T-helper 2 cell treated with Interferon-gamma antibody and Interleukin-4, amounts not matched to agents 5 μg/mL and 100 μg/mL, for 36 hours (primary cell): ENCODE measurements around the gene CLEC4G.

Source experiments
- DNase-seq: peaks from one replicate; pipeline ENCODE4 v3.0.0; 2021; ENCODE audit warnings: low spot score
- H3K27ac Mint-ChIP-seq: one replicate; pipeline ENCODE4 v1.8.0; 2021; ENCODE audit warnings: mild to moderate bottlenecking, mixed read lengths
- H3K27me3 Mint-ChIP-seq: one replicate; pipeline ENCODE4 v1.8.0; 2021; ENCODE audit warnings: low read depth, mixed read lengths
- H3K36me3 Mint-ChIP-seq: one replicate; pipeline ENCODE4 v1.8.0; 2021; ENCODE audit warnings: low read depth, mixed read lengths
- H3K4me1 Mint-ChIP-seq: one replicate; pipeline ENCODE4 v1.8.0; 2021; ENCODE audit warnings: low read depth, mixed read lengths
- H3K4me3 Mint-ChIP-seq: one replicate; pipeline ENCODE4 v1.8.0; 2022; ENCODE audit warnings: mild to moderate bottlenecking, moderate library complexity, mixed read lengths
- H3K9me3 Mint-ChIP-seq: one replicate; pipeline ENCODE4 v1.8.0; 2021; ENCODE audit warnings: mixed read lengths

The CLEC4G gene

DNA sequence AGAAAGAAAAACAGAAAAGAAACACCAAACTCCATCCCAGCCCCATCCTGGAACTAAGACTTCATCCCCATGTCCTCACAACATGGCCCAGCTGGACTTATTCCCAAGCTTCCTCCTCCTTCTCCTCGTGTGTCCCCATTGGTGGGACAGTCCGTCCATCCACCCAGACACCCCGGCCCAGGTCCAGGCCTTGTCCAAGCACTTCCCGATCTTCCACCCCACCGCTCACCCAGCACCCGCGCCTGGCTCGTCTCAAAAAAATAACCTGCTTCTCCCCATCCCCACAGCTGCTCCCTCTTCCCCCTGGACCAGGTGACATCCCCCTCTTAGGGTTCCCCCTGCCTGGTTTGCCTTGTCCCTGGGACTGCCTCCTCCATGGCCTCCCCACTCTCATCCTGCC, 28.6 kb downstream of the CLEC4G start:
- Mint-ChIP-seq H3K27me3 (peaks cover 8% of the 10 kb centered on the region), H3K4me3 (no peak overlapping the region), H3K36me3 (no peaks in the 10 kb centered on the region), H3K27ac (no peak overlapping the region), H3K9me3 (no peaks in the 10 kb centered on the region), H3K4me1 (peaks cover 26% of the 10 kb centered on the region)
- DNase-seq, result no peak

DNA sequence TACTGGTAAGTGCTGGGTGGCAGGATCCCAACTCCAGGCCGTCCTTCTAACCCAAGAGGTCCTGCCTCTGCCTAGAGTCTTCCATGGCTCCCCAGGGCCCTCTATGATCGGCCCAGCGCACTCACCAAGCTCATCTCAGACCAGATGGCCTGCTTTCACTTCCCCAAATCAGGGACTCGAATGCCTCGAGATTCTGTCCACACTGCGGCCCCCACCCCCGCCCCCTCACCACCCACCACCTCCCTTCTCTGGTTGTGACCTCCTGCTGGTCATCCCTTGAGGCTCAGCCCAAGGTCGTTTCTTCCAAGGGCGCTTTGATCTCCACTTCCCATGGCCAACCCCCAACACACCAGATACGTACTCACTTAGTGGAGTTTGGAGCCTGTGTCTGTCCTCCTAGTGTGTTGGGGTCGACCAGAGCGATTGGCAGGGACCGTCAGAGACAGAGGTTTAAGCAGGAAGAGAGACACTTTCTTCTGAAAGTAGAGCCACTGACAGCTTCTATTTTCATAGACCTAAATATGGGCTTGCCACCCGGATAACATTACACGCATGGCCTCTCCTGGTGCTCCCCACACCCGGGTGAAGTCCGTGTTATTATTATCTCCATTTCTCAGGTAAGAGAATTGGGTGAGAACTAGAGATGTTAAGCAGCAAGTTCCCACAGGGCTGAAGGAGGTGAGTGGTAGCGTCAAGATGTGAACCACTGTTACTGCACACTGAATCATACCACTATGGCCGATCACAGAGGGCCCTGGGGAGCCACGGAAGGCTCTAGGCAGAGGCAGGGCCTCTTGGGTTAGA, 30.1 kb downstream of the CLEC4G start, which contains the start of gene FCER2:
FCER2 (minus strand) TSS at position 478 of the 804 bp plus-strand sequence. CDS start 2,371 bp downstream, outside the sequence.
- H3K36me3 Mint-ChIP-seq, result no peaks in the 10 kb centered on the region
- no peak for DNase-seq
- peaks cover 8% of the 10 kb centered on the region for H3K27me3 Mint-ChIP-seq
- peaks cover 22% of the 10 kb centered on the region for H3K4me1 Mint-ChIP-seq
- H3K9me3 Mint-ChIP-seq, result no peaks in the 10 kb centered on the region
- no peak within 1 kb of the TSS for H3K4me3 Mint-ChIP-seq
- H3K27ac Mint-ChIP-seq, result no peak within 1 kb of the TSS

DNA sequence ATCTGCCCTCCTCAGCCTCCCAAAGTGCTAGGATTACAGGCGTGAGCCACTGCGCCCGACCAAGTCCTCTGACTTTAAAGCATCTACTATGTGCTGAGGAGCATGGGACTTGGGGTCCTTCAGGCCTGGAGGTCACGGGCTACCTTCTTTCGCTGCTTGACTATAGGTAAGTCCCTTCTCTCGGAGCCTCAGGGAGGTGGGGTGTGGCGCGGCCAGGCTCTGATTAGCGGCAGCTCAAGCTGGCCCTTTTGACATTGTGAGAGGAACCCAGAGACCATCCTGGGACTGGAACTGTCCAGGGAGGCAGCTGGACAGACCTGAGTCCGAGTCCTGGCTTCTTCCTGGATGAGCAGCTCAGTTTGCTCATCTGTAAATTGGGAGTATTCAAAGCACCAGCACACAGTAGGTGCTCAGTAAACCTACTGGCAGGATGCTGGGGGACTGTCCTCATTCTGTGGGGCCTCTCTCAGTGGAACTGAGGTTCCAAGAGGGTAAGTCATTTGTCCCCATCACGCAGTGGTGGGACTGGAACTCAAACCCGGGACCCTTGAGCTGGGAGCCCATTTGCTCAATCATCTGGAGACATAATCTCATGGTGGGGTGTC, 30.8 kb downstream of the CLEC4G start:
- Mint-ChIP-seq H3K9me3 (no peaks in the 10 kb centered on the region), H3K36me3 (no peaks in the 10 kb centered on the region), H3K4me1 (peaks cover 15% of the 10 kb centered on the region), H3K4me3 (no peak overlapping the region), H3K27ac (no peak overlapping the region), H3K27me3 (peaks cover 11% of the 10 kb centered on the region)
- DNase-seq, result no peak

DNA sequence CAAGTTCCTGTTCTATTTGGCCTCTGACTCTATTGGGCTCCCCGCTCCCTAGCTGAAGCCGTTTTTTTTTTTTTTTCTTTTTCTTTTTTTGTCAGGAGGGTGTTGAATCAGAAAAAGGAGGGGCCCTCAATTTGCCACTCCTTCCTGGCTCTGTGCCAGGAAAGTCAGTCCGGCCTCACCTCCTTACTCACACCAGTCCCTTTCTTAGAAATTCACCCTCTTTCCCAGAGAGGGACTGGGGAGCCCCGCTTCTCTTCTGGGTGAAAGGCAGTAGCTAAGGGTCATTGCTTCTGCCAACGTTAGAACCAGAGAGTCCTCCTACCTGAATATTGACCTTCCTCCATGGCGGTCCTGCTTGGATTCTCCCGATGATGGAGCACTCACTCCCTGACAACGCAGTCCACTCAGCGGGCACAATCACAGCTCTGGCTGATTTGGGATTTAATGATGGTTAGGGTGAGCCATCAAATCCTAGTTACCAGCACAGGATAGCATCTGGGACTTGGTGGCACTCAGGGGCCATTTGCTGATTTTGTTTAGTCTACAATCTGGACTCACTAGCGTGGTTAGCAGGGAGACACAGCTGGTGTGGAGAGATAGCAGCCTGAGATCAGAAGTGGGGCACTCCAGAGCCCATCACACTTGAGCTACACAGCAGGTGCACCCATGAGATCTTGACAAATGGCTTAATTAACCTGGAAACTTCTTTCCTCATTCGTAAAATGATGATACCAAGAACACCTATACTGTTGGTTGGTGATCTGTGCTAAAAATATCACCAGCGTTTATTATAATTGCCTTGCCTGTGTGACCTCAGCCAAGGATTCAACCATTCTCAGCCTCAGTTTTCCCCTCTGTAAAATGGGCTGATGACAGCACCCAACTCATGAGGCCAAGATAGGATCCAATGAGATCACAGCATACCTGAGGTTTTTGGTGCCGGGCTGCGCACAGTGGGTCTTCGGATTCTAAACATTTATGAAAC, 32.2 kb downstream of the CLEC4G start:
- peak; percentile 25 for DNase-seq
- H3K9me3 Mint-ChIP-seq, result no peaks in the 10 kb centered on the region
- H3K36me3 Mint-ChIP-seq, result no peaks in the 10 kb centered on the region
- H3K4me3 Mint-ChIP-seq, result no peak overlapping the region
- peaks cover 11% of the 10 kb centered on the region for H3K27me3 Mint-ChIP-seq
- H3K4me1 Mint-ChIP-seq, result peaks cover 9% of the 10 kb centered on the region
- H3K27ac Mint-ChIP-seq, result no peak overlapping the region

DNA sequence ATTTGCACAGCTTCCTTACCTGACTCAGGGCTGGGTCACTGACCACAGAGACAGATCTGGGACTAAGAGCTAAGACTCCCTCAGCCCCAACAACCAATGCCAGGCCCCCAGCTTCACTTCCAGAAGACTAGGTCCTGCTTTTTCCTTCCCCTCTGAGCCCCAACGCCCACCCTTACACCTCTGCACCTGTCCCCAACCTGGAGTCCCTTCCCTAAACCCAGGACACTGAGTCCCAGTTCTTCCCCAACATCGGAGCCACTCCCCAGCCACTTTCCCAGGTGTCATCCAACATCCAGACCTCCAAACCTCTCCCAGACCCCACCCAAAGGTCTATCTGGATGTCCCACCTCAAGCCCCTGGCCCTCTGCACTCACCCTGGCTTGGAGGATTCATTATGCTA, 32.9 kb downstream of the CLEC4G start:
- Mint-ChIP-seq H3K4me3 (no peak overlapping the region), H3K4me1 (peaks cover 9% of the 10 kb centered on the region), H3K27me3 (peaks cover 11% of the 10 kb centered on the region), H3K36me3 (no peaks in the 10 kb centered on the region), H3K9me3 (no peaks in the 10 kb centered on the region), H3K27ac (no peak overlapping the region)
- DNase-seq, result no peak

DNA sequence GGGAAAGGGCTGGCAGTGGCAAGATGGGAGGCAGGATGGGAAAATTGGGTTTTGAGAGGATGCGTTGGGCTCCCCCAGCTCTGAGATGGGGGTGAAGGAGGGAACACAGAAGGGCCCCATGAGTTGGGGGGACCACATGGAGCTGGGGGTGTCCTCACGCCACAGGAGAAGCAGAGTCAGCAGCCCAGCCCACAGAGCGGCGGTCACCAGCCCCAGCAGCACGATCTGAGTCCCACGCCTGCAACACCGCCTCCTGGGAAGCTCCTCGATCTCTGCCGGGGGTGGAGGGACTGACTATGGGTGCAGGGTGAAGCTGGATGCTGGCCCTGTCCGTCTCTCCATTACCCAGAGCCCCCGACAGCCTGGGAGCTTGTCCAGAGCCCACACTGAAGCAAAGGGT, 33.3 kb downstream of the CLEC4G start:
- Mint-ChIP-seq H3K27ac (no peak overlapping the region), H3K36me3 (no peaks in the 10 kb centered on the region), H3K9me3 (no peaks in the 10 kb centered on the region), H3K4me3 (no peak overlapping the region), H3K4me1 (peaks cover 9% of the 10 kb centered on the region), H3K27me3 (peaks cover 11% of the 10 kb centered on the region)
- no peak for DNase-seq

DNA sequence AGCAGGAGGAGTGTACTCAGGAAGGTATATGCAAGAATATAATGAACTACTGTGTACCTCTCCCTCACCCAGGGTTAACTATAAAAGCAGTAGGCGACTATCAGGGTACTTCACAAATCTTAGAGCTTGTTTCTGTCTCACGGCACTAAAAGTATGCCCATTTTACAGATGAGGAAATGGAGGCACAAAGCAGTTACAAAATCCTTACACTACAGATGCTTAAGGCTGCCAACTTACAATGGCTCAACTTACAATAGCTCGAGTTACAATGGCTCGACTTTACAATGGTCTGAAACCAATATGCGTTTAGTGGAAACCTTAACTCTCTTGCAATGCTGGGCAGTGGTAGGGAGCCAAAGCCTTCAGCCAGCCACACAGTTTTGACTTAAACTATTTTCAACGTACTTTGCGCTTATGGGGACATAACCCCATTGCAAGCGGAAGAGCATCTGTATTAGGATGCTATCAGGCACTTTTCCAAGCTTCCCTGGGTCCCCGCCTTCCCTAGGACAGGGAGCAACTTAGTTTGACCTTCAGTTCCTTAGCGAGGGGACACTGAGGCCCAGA, 34.1 kb downstream of the CLEC4G start:
- Mint-ChIP-seq H3K27me3 (peaks cover 11% of the 10 kb centered on the region), H3K36me3 (no peaks in the 10 kb centered on the region), H3K27ac (no peak overlapping the region), H3K4me3 (no peak overlapping the region), H3K9me3 (no peaks in the 10 kb centered on the region), H3K4me1 (peaks cover 9% of the 10 kb centered on the region)
- no peak for DNase-seq

DNA sequence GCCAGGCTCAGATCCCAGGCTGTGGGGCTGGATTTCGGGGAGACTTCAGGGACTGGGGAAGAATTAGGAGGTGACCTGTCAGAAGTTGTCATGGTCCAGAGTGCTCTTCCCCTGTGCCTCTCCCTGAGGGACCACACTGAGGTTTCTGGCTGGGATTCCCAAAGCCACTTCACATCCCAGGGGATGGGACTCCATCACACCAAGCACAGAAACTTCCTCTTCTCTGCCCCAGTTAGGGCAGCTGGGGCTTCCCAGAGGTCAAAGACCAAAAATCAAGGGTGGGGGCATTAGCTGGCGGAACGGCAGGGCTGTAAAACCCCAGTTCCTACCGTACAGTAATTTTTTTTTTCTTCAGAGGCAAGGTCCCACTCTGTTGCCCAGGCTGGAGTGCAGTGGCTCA, 37.4 kb downstream of the CLEC4G start:
- Mint-ChIP-seq H3K27ac (no peak overlapping the region), H3K4me1 (peaks cover 6% of the 10 kb centered on the region), H3K27me3 (peaks cover 6% of the 10 kb centered on the region), H3K9me3 (no peaks in the 10 kb centered on the region), H3K36me3 (no peaks in the 10 kb centered on the region), H3K4me3 (no peak overlapping the region)
- no peak for DNase-seq

DNA sequence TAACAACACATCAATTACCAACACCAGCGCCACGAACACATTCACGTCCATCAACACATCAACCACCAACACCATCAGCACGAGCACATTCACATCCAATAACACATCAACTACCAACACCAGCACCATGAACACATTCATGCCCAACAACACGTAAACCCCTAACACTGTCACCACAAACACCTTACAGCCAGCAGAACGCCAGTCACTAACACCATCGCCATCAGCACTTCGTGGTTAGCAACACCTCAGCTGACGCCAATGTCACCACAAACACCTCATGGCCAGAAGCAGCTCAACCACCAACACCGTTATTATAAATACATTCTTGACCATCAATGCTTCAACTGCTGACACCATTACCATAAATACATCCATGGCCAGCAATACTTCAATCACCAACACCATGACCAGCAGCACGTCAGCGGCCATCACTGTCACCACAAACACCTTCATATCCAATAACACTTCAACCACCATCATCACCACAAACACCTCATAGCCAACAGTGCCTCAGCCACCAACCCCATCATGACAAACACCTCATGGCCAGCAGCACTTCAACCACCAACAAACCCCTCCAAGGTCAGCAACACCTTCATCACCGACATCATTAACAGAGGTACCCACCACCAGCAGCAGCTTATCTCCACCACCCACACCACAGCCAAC, 39.4 kb downstream of the CLEC4G start:
- H3K4me3 Mint-ChIP-seq, result no peak overlapping the region
- DNase-seq, result no peak
- H3K27ac Mint-ChIP-seq, result no peak overlapping the region
- H3K9me3 Mint-ChIP-seq, result no peaks in the 10 kb centered on the region
- peaks cover 3% of the 10 kb centered on the region for H3K27me3 Mint-ChIP-seq
- no peaks in the 10 kb centered on the region for H3K36me3 Mint-ChIP-seq
- H3K4me1 Mint-ChIP-seq, result no peaks in the 10 kb centered on the region

DNA sequence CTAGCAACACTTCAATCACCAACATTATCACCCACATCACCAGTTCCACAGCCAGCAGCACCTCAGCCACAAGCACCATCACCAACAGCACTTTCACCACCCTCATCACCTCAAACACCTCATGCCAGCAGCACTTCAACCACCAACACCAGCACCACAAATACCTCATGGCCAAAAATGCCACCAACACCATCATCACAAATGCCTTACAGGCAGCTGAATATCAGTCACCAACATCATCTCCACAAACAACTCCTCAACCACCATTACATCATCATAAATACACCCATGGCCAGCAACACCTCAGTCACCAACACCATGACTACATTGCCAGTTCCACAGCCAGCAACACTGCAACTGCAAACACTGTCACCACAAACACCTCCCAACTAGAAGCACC, 40.4 kb downstream of the CLEC4G start:
- no peak for DNase-seq

DNA sequence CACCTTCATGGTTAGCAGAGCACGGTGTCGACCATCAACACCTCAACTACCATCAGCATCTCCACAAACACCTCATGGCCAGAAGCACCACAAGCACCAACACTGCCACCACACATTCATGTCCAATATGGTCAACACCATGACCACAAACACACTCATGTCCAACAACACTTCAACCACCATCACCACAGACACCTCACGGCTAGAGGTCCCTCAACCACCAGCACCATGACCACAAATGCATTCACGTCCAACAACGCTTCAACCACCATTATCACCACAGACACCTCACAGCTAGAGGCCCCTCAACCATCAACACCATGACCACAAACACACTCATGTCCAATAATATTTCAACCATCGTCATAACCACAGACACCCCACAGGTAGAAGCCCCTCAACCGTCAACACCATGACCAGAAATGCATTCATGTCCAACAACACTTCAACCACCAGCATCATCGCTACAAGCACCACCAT, 41.1 kb downstream of the CLEC4G start:
- Mint-ChIP-seq H3K27ac (no peak overlapping the region), H3K4me3 (no peak overlapping the region), H3K27me3 (no peaks in the 10 kb centered on the region), H3K4me1 (no peaks in the 10 kb centered on the region), H3K36me3 (no peaks in the 10 kb centered on the region), H3K9me3 (no peaks in the 10 kb centered on the region)
- DNase-seq, result no peak

More for the DNA sequence above, 40.4 kb downstream of the CLEC4G start:
- no peaks in the 10 kb centered on the region for H3K4me1 Mint-ChIP-seq
- peaks cover under 1% of the 10 kb centered on the region for H3K27me3 Mint-ChIP-seq
- H3K36me3 Mint-ChIP-seq, result no peaks in the 10 kb centered on the region
- no peaks in the 10 kb centered on the region for H3K9me3 Mint-ChIP-seq
- H3K27ac Mint-ChIP-seq, result no peak overlapping the region
- H3K4me3 Mint-ChIP-seq, result no peak overlapping the region

DNA sequence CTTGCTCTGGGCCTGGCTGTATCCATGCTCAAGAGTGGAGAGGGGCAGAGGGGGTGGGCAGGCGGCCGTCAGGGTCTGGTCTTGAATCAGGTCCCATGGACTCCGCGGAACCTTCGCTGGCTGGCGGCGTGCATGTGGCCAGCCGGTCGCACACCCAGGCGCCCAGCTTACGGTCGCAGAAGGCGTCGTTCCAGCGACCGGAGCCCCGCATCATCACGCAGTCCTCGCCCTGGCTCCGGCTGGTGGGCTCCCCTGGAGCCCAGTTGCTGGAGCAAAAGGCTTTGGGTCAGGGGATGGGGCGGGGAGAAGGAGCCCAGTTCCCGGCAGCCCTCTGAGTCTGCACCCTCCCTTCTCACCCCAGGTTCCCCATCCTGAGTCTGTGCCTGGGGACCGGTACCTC, 42.7 kb downstream of the CLEC4G start:
- Mint-ChIP-seq H3K27me3 (no peaks in the 10 kb centered on the region), H3K36me3 (peaks cover 3% of the 10 kb centered on the region), H3K9me3 (no peaks in the 10 kb centered on the region), H3K27ac (no peak overlapping the region), H3K4me3 (no peak overlapping the region), H3K4me1 (no peaks in the 10 kb centered on the region)
- no peak for DNase-seq

DNA sequence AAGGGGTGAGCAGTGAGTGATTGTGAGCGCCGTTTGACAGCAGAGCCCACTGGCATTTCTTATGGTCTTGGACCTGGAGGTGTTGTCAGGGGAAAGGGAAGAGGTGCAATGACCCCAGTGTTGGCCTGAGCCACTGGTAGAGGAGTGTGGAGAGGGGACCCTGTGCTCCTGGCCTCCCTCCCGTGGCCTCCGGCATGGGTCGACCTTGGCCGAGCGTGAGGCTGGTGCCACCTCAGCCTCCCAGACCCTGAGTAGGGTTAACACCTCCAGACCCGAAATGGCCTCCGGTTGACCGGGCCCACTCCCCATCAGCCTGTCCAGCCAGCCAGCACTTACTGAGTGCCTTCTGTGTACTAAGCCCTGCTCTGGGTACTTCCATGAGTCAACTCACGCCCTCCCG, 44.7 kb downstream of the CLEC4G start:
- H3K27me3 Mint-ChIP-seq, result no peaks in the 10 kb centered on the region
- no peaks in the 10 kb centered on the region for H3K4me1 Mint-ChIP-seq
- DNase-seq, result no peak
- H3K36me3 Mint-ChIP-seq, result peaks cover 7% of the 10 kb centered on the region
- H3K27ac Mint-ChIP-seq, result no peak overlapping the region
- H3K9me3 Mint-ChIP-seq, result no peaks in the 10 kb centered on the region
- H3K4me3 Mint-ChIP-seq, result no peak overlapping the region
